Calu3 (cell line): ENCODE measurements around the gene PPFIBP1. TPM values are rescaled to one million over a fixed set of nuclear protein-coding genes. Genes with fewer than 3 reads are reported as not detected.

Experiments
- BruUV-seq: library from RNA; stranded (reverse); fragments of 400-500 nt; replicated peaks from 2 replicates; lab custom pipeline; 2021; lab: Mats Ljungman, UMichigan
- CTCF ChIA-PET: fragments of 300-600 bp; sonication (Branson Sonifier 250); formaldehyde crosslinking; loops from one replicate; lab custom pipeline; 2022; ENCODE audit warnings: antibody characterized with exemption; lab: Charles Lee
- DNase-seq: peaks from one replicate; pipeline ENCODE4 v3.0.0; 2022
- H3K27ac Mint-ChIP-seq: one replicate; pipeline ENCODE4 v1.8.0; 2022; ENCODE audit warnings: mixed read lengths; ENCODE audit not compliant: unreplicated experiment
- H3K27me3 Mint-ChIP-seq: one replicate; pipeline ENCODE4 v1.8.0; 2022; ENCODE audit warnings: mixed read lengths; ENCODE audit not compliant: unreplicated experiment
- H3K36me3 Mint-ChIP-seq: one replicate; pipeline ENCODE4 v1.8.0; 2022; ENCODE audit warnings: mild to moderate bottlenecking, moderate library complexity, mixed read lengths; ENCODE audit not compliant: insufficient read depth, unreplicated experiment
- H3K4me1 Mint-ChIP-seq: one replicate; pipeline ENCODE4 v1.8.0; 2022; ENCODE audit warnings: mild to moderate bottlenecking, low read depth, mixed read lengths; ENCODE audit not compliant: unreplicated experiment
- H3K4me3 Mint-ChIP-seq: one replicate; pipeline ENCODE4 v1.8.0; 2022; ENCODE audit warnings: mild to moderate bottlenecking, low read depth, moderate library complexity, mixed read lengths; ENCODE audit not compliant: unreplicated experiment
- H3K9me3 Mint-ChIP-seq: one replicate; pipeline ENCODE4 v1.8.0; 2022; ENCODE audit warnings: low read depth, mixed read lengths; ENCODE audit not compliant: unreplicated experiment
- CTCF ChIP-seq: fragments of 200-600 bp; IDR thresholded peaks from one replicate; pipeline ENCODE4 v1.8.0; 2022; ENCODE audit warnings: antibody characterized with exemption; ENCODE audit not compliant: unreplicated experiment
- intact Hi-C: fragments of 100-400 bp; cut with micrococcal nuclease; formaldehyde crosslinking; loops from one replicate; pipeline ENCODE4 v1.10.0; 2022; ENCODE audit not compliant: unreplicated experiment
- total RNA-seq: library from RNA; stranded (reverse); gene quantifications from 2 replicates; pipeline ENCODE4 v1.2.3, GENCODE V29; 2022

The PPFIBP1 gene
- total RNA-seq, 1 experiment from 2014 or later: 58.7 TPM

- Mint-ChIP-seq H3K27ac (no peak overlapping the region), H3K4me1 (peaks cover 7% of the 10 kb centered on the region)
Observed at GRCh38 chr12:27478949-27479348, 45.1 kb upstream of the PPFIBP1 start.

GRCh38 chr12:27480016-27480415, 44.0 kb upstream of the PPFIBP1 start:
- Mint-ChIP-seq H3K27me3 (no peaks in the 10 kb centered on the region), H3K4me3 (no peak overlapping the region), H3K9me3 (peaks cover 11% of the 10 kb centered on the region), H3K27ac (no peak overlapping the region), H3K4me1 (no peaks in the 10 kb centered on the region), H3K36me3 (no peaks in the 10 kb centered on the region)
- intact Hi-C loops: no loop called here
- CTCF ChIA-PET: no interaction called here
- no peak for DNase-seq
- BruUV-seq: no TSS peak
- TF ChIP-seq CTCF: no peak

More at GRCh38 chr12:27478949-27479348, 45.1 kb upstream of the PPFIBP1 start:
- Mint-ChIP-seq H3K4me3 (no peak overlapping the region), H3K9me3 (peaks cover 11% of the 10 kb centered on the region), H3K27me3 (no peaks in the 10 kb centered on the region), H3K36me3 (no peaks in the 10 kb centered on the region)
- no TSS peak for BruUV-seq
- DNase-seq: no peak
- intact Hi-C loops: no loop called here
- CTCF ChIA-PET: no interaction called here
- no peak for TF ChIP-seq CTCF

GRCh38 chr12:27486961-27487360, 37.0 kb upstream of the PPFIBP1 start:
- BruUV-seq: no TSS peak
- DNase-seq: no peak
- Mint-ChIP-seq H3K4me3 (no peak overlapping the region), H3K27me3 (no peaks in the 10 kb centered on the region), H3K9me3 (no peaks in the 10 kb centered on the region), H3K27ac (no peak overlapping the region), H3K4me1 (no peaks in the 10 kb centered on the region), H3K36me3 (no peaks in the 10 kb centered on the region)
- TF ChIP-seq CTCF: no peak
- CTCF ChIA-PET: no interaction called here
- intact Hi-C loops: no loop called here

- BruUV-seq: no TSS peak
- H3K27me3 Mint-ChIP-seq: no peaks in the 10 kb centered on the region
- H3K36me3 Mint-ChIP-seq: no peaks in the 10 kb centered on the region
- H3K27ac Mint-ChIP-seq: no peak overlapping the region
- H3K9me3 Mint-ChIP-seq: no peaks in the 10 kb centered on the region
- no peak for TF ChIP-seq CTCF
- H3K4me1 Mint-ChIP-seq: peaks cover 7% of the 10 kb centered on the region
- intact Hi-C loops: no loop called here
- CTCF ChIA-PET: no interaction called here
- DNase-seq: no peak
- H3K4me3 Mint-ChIP-seq: no peak overlapping the region
Observed at GRCh38 chr12:27488479-27488878, 35.5 kb upstream of the PPFIBP1 start.
